Measurements from ENCODE around the gene DDIT4. TPM values are rescaled to one million over a fixed set of nuclear protein-coding genes. Genes with fewer than 3 reads are reported as not detected.
A peak's percentile ranks its signal among the peaks of the same experiment; 100 is the strongest.

DDIT4 gene
- total and polyA plus RNA-seq, 9 of the 15 experiments (the other 6 are each of a cell fraction or from before 2014, with no cell fraction given) = 8.2 to 675 (median 159) TPM

DNA sequence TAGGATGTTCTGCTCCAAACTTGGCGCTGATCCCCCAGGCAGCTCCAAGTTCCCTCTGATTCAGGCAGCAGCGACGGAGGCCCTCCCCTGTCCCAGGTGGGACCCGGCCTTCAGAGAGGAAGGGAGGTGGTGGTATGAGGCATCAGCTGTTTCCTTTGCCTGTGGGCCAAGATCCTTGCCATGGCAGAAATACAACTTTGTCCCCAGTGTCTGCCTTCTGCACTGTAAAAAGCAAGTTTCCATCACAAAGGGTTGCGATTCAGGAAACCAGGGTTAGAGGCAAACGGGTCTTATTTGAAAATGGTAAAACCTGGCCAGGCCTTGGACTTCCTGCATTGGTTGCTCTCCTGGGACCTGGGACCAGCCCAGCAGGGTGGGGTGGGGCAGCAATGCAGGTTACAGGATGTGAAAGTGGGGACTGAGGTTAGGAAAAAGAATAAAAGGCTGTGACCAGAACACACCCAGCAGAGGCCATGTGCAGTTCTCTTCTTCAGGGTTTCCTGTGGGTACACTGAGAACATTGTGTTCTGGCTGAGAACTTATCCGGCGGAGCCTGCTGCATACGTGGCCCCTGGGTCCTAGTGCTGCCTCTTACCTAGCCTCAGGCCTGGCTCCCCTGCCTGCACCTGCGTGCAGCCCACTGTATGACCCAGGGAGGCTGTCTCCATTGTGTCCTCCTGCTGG is 25.1 kb upstream of the DDIT4 start:
- ChIA-PET POLR2A (interaction anchor here (1.1 to 7.5 kb wide), 5 partner anchors 10 to 32 kb away, joined by 3 to 42 read pairs (median 4); partner anchors contain the start of genes ASCC1 and DDIT4), CTCF (ENCODE audit: low intra/inter-chr PET ratio) (no interaction called here)
- WGBS (ENCODE audit: insufficient coverage, low coverage, missing lambda C conversion rate) = 48% methylated on average over 10 of the region's 10 CpGs
- TSS peak; percentile 74 for BruUV-seq (replicated peaks)
- no peaks in the 10 kb centered on the region for H3K27me3 ChIP-seq (ENCODE audit: control insufficient read depth in 2 of 2, insufficient read depth in 2 of 2, low read length in 2 of 2)
- in situ Hi-C loops (cut with MboI) (no loop called here), intact Hi-C loops (cut with micrococcal nuclease) (no loop called here)
- H3K4me2 ChIP-seq (ENCODE audit: insufficient read depth, low read length) = peak overlapping the region; percentile 14; the same call in 1 of the 2 replicates
- H3K27ac ChIP-seq (ENCODE audit: extremely low read depth, low read depth, low read length) = no peak overlapping the region
- H3K4me3 ChIP-seq = no peak overlapping the region
- no peaks in the 10 kb centered on the region for H3K36me3 ChIP-seq (ENCODE audit: control insufficient read depth, insufficient read depth, low read length)
- no peaks in the 10 kb centered on the region for H4K20me1 ChIP-seq (replicated peaks; ENCODE audit: control insufficient read depth, insufficient read depth, low read length)
- H2AFZ ChIP-seq (ENCODE audit: low read depth, low read length) = peak overlapping the region; percentile 79
- H3K9ac ChIP-seq (ENCODE audit: insufficient read depth in 1 of 2, low read depth in 2 of 2, low read length in 2 of 2) = peak overlapping the region in 1 of 2 experiments; percentile 77; a peak in 2 of 4 replicates
- DNase-seq (ENCODE audit: extremely low read depth in 1 of 4, low spot score in 3 of 4) (no peak), ATAC-seq (peak; percentile 51), FAIRE-seq (no peak)
- no peaks in the 10 kb centered on the region for H3K9me3 ChIP-seq (replicated peaks; ENCODE audit: control insufficient read depth, insufficient read depth, low read depth, low read length)
- H3K79me2 ChIP-seq (ENCODE audit: control insufficient read depth, insufficient read depth, low read length) = no peaks in the 10 kb centered on the region
- peaks cover 34 to 50% of the 10 kb centered on the region in 2 experiments for H3K4me1 ChIP-seq (replicated peaks in 1 of 2; ENCODE audit: control insufficient read depth in 2 of 2, insufficient read depth in 2 of 2, low read length in 2 of 2)
- no peaks in the 10 kb centered on the region for H3K9me1 ChIP-seq (ENCODE audit: control insufficient read depth, insufficient read depth, low read length)
- no peak for TF ChIP-seq FOS (IDR thresholded peaks at IDR 0.05; ENCODE audit: extremely low read depth, insufficient read length)
- no peak for TF ChIP-seq NCOA4 (IDR thresholded peaks at IDR 0.05; ENCODE audit: partially characterized antibody)
- TF ChIP-seq MTA3 (IDR thresholded peaks at IDR 0.05; ENCODE audit: borderline replicate concordance) = no peak
- no peak for TF ChIP-seq ZNF184 (CRISPR knock-in tag; IDR thresholded peaks at IDR 0.05)
- TF ChIP-seq TAF7 (tag; IDR thresholded peaks at IDR 0.05) = no peak
- no peak for TF ChIP-seq FOXJ2 (tag; IDR thresholded peaks at IDR 0.05)
- TF ChIP-seq ARHGAP35 (IDR thresholded peaks at IDR 0.05; ENCODE audit: partially characterized antibody) = no peak
- TF ChIP-seq TBP (optimal IDR thresholded peaks at IDR 0.05; ENCODE audit: low read depth, low read length) = no peak
- TF ChIP-seq WHSC1 (IDR thresholded peaks at IDR 0.05; ENCODE audit: low read length) = no peak
- TF ChIP-seq ERF (CRISPR knock-in tag; IDR thresholded peaks at IDR 0.05) = no peak
- no peak for TF ChIP-seq ZNF175 (CRISPR knock-in tag; IDR thresholded peaks at IDR 0.05; ENCODE audit: low read depth)
- TF ChIP-seq, protein P1, sequence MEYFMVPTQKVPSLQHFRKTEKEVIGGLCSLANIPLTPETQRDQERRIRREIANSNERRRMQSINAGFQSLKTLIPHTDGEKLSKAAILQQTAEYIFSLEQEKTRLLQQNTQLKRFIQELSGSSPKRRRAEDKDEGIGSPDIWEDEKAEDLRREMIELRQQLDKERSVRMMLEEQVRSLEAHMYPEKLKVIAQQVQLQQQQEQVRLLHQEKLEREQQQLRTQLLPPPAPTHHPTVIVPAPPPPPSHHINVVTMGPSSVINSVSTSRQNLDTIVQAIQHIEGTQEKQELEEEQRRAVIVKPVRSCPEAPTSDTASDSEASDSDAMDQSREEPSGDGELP (CRISPR knock-in tag; IDR thresholded peaks at IDR 0.05; ENCODE audit: borderline replicate concordance) = peak; percentile 17; the same call in 1 of the 2 replicates
- TF ChIP-seq ZBTB17 (CRISPR knock-in tag; IDR thresholded peaks at IDR 0.05) = no peak
- TF ChIP-seq, protein P2, sequence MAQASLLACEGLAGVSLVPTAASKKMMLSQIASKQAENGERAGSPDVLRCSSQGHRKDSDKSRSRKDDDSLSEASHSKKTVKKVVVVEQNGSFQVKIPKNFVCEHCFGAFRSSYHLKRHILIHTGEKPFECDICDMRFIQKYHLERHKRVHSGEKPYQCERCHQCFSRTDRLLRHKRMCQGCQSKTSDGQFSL (CRISPR knock-in tag; IDR thresholded peaks at IDR 0.05) = no peak
- TF ChIP-seq, protein P2 (tag; IDR thresholded peaks at IDR 0.05) = no peak
- no peak for TF ChIP-seq POLR2AphosphoS2 (IDR thresholded peaks at IDR 0.05; ENCODE audit: low read length)
- TF ChIP-seq, protein P3, sequence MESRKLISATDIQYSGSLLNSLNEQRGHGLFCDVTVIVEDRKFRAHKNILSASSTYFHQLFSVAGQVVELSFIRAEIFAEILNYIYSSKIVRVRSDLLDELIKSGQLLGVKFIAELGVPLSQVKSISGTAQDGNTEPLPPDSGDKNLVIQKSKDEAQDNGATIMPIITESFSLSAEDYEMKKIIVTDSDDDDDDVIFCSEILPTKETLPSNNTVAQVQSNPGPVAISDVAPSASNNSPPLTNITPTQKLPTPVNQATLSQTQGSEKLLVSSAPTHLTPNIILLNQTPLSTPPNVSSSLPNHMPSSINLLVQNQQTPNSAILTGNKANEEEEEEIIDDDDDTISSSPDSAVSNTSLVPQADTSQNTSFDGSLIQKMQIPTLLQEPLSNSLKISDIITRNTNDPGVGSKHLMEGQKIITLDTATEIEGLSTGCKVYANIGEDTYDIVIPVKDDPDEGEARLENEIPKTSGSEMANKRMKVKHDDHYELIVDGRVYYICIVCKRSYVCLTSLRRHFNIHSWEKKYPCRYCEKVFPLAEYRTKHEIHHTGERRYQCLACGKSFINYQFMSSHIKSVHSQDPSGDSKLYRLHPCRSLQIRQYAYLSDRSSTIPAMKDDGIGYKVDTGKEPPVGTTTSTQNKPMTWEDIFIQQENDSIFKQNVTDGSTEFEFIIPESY (CRISPR knock-in tag; IDR thresholded peaks at IDR 0.05) = no peak
- no peak for TF ChIP-seq BCOR (IDR thresholded peaks at IDR 0.05)
- TF ChIP-seq SRSF1 (IDR thresholded peaks at IDR 0.05; ENCODE audit: low read depth, low read length) = no peak
